Ramos (cell line): ENCODE results near the gene COPE.
"Not testable (repeated sequence)": the region's sequence is repeated elsewhere in the genome, so short reads cannot be mapped to it uniquely, and the experiment has no call there.

ENCODE experiments used
- in situ Hi-C: fragments of 300-500 bp; cut with MboI; formaldehyde crosslinking; loops from one replicate; pipeline ENCODE4 v1.14.3; 2022; ENCODE audit warnings: low sequenced_read_pairs; ENCODE audit not compliant: unreplicated experiment

The COPE gene

DNA sequence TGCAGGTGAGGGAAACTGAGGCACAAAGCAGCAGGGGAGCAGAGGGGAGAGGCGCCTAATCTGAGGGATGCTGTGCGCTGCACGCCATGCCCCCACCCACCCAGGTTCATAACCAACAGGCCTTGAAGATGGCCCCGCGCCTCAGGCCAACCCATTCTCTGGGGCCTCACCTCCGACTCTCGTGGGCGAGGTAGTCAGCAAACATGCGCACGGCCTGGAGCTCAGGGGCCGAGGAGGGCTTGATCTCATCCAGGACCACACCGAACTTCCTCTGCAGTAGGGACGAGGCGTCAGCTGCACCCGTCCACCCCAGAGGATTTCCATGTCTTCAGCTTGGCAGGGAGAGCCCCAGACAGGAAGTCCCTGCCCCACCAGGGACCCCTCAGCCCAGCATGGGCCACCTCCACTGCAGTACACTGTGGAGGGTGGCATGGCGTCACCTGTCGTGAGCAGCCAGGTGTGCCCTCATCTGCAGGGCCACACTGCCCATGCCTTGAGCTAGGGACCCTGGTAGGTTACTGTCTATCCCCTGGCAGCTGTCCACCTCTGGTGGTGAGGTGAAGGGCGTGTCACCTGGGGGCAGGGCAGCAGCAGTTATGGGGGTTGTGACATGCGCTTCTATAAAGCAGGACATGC, 8.3 kb downstream of the COPE start:
- in situ Hi-C loops, result no loop called here

DNA sequence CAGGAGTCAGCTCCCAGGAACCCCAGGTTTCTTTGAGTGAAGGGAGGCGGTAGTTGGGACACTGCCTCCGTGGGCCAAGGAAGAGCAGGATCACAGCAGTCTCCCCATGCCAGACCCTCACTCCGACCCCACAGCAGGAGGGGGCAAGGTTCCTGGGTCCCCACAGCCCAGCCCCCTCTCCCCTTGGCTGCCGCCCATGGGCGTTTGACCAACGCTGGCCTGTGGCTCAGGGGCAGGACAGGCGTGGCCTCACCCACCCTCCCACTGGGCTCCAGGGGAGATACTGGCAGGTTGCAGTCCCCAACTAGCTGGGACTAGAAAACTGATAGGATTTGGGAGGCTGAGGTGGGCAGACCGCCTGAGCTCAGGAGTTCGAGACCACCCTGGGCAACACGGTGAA, 9.2 kb downstream of the COPE start:
- in situ Hi-C loops, result no loop called here

DNA sequence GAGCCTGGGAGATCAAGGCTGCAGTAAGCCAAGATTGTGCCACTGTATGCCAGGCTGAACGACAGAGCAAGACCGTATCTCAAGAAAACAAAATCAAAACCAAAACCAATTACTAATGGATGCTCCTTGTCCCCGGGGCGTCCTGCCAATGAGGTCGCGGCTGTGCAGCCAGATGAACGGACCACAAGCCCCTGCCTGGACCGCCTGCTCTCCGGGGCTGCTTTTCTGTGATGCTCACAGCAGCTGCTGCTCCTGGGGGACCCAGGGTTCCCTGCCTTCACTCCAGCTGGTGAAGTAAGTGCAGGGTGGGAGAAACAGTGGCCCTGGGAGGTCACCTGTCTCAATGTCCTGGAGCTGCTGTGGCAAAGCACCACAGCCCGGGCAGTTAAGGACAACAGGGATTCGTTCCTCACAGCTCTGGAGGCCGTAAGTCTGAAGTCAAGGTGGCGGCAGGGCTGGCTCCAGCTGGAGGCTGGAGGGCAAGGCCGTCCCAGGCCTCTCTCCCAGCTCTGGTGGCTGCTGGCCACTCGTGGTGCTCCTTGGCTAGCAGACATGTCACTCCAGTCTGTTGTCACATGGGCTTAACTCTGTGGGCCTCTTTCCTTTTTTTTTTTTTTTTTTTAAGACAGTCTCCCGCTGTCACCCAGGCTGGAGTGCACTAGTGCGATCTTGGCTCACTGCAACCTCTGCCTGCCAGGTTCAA, 10.1 kb downstream of the COPE start:
- in situ Hi-C loops, result no loop called here

DNA sequence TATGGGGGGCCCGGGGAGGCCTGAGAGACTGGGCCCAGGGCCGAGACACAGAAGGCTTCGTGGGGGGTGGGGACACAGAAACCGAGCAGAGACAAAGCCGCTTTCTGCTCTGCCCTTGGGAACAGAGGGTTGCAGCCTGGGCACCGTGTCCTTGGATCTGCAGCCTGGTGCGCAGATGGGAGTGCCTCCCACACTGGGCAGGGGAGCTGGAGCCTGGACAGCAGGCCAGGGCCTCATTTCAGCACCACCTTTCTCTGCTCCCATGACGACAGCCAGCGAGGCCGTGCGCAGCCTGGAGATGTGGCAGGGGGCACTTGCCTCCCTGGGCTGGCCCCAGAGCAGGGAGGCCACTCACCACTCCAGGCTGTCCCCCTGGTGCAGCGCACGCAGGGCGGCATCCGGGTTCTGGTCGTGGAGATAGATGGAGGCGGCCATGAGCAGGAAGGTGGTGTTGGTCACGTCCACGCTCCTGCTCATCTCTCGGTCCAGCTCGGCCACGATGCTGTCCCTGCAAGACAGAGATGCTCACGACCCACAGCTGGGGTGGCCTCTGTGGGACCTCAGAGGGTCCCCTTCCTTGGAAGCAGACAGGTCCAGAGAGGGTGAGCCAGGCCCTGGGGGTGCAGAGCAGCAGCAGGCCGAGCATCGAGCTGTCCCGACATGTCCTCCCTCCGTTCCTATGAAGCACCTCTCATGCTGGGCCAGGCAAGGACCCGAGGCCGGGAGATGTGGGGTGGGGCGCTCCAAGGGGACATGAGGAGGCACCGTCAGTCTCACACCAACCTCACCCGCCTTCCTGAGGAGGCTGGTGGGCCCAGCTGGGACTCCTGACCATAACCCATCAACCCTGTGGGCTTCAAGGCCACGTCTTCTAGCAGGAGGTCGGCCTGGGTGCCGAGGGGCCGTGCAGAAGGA, 12.3 kb downstream of the COPE start:
- in situ Hi-C loops, result no loop called here

GRCh38 chr19:18905513-18906236, 13.5 kb downstream of the COPE start:
- in situ Hi-C loops, result no loop called here

DNA sequence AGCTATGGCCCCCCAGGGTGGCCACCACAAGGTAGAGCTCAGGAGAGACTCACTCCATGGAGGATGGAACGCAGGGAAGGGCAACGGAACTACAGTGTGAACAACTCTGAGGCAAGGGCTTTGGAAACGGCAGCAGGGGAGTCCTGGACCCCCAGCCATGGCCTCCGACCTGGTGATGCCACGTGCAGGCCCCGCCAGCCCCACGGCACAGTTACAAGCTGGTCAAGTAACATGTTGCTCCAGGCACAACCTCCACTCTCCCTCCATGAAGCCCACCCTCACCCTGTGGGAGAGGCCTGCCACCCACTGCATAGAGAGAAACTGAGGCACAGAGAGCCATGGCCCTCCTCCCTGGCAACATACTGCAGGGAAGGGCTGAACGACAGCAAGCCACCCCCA, 14.1 kb downstream of the COPE start:
- in situ Hi-C loops, result no loop called here

GRCh38 chr19:18904334-18905057, 14.7 kb downstream of the COPE start:
- in situ Hi-C loops, result no loop called here

- in situ Hi-C loops, result no loop called here
Observed at GRCh38 chr19:18903156-18904037, 15.8 kb downstream of the COPE start.

DNA sequence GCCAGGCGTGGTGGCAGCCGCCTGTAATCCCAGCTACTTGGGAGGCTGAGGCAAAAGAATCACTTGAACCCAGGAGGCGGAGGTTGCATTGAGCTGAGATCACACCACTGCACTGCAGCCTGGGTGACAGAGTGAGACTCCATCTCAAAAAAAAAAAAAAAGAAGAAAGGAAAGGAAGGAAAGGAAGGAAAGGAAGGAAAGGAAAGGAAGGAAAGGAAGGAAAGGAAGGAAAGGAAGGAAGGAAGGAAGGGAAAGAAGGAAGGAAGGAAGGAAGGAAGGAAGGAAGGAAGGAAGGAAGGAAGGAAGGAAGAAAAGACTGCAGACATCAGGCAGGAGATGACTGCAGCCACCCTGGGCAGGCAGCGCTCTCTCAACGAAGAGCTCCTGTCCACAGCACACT, 16.7 kb downstream of the COPE start:
- in situ Hi-C loops, result not testable (repeated sequence)

DNA sequence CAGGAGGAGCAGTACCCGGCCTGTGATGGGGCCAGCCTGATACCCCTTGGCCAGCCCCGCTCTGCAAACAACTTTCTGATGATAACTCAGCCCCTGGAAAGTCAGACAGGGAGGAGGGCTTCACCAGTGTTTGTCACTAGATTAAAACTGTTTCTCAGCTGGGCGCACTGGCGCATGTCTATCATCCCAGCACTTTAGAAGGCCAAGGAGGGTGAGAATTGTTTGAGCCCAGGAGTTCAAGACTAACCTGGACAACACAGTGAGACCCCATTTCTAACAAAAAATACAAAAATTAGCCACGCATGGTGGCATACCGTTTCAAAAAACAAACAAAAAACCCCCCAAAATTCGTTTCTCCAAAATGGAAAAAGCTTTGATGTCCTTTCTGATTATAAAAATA, 17.7 kb downstream of the COPE start:
- in situ Hi-C loops, result no loop called here

- in situ Hi-C loops, result no loop called here
Observed at GRCh38 chr19:18900700-18901481, 18.3 kb downstream of the COPE start.

- in situ Hi-C loops, result no loop called here
Observed at GRCh38 chr19:18899624-18900560, 19.3 kb downstream of the COPE start.

GRCh38 chr19:18898607-18899408, 20.4 kb downstream of the COPE start:
- in situ Hi-C loops, result no loop called here

DNA sequence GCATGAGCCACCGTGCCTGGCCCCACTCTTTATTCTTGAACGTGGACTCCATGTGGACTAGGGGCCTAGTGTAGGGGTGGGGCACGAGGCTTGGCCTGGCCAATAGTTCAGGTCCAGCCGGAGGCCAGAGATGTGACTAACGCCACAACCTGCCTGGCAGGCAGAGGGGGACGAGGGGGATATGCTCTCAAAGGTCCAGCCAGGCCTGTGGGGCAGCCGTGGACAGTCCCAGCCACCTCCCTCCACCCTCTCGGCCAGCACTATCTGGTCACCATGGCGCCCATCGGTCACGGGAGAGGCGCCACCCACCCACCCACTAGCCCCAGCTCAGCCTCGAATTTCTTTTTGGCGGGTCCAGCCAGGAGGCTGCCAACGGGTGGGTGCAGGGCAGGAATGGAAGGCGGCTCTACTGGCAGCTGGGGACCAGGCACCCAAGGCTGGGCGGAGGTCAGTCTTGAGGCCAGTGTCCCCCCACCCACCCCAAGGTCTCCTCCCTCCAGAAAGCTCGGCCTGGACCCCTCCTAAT, 21.0 kb downstream of the COPE start:
- in situ Hi-C loops, result no loop called here

DNA sequence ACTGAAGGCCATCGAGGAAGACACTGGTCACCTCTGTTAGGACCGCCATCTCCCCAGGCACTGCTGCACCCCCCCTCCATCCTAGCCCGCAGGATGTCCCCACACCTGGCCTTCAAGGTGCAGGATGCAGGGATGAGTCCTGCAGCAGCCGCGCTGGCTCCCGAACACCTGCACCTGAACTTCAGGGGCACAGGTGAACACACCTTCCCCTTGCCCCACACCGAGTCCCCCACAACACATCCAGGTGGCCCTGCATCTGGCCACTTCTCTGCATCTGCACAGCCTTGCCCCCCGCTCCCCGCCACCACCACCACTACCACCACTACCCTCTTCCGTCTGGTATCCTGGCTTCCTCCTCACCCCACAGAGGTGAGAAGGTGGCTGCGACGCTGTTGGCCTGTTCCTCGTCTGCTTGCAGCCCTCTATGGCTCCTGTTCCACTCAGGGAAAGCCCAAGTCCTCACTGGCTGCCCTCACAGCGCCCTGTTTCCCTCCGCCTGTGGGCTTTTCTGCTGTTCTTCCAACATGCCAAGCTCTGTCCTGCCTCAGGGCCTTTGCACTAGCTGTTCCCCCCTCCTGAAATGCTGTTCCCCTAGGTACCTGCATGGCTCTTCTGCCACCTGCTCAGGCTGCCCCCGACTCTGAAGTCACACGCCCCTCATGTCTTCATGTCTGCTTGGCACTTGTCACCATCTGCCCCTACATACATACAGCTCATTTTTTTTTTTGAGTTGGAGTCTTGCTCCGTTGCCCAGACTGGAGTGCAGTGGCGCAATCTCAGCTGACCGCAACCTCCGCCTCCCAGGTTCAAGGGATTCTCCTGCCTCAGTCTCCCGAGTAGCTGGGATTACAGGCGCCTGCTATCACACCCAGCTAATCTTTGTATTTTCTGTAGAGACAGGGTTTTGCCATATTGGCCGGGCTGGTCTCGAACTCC, 21.8 kb downstream of the COPE start:
- in situ Hi-C loops, result no loop called here
